ENCODE data around the gene CD151. TPM values are rescaled to one million over a fixed set of nuclear protein-coding genes. Genes with fewer than 3 reads are reported as not detected.

Gene CD151
- polyA plus RNA-seq, 4 donors: 194 to 242 (median 203) TPM

DNA sequence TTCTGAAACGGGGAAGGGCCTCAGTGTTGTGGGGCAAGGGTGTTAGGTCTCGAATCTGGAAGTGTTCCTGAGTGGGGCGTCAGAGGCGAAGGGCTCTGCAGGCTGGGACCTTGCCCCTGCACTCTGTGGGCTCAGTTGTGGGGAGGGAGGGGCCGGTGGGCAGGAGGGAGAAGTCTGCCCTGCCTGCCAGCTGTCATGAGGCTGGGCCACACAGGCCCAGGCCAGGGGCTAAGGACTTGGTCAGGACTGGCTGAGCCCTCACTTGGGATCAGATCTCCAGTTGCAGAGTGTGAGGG is 4.9 kb upstream of the CD151 start, which contains the start of gene CRACR2B:
Gene CRACR2B (plus strand): TSS at position 23 of the 296 bp plus-strand sequence. CDS start 689 bp downstream, outside the sequence.
- DNase-seq (ENCODE audit: low read depth in 4 of 4, low spot score in 3 of 4): no peak

DNA sequence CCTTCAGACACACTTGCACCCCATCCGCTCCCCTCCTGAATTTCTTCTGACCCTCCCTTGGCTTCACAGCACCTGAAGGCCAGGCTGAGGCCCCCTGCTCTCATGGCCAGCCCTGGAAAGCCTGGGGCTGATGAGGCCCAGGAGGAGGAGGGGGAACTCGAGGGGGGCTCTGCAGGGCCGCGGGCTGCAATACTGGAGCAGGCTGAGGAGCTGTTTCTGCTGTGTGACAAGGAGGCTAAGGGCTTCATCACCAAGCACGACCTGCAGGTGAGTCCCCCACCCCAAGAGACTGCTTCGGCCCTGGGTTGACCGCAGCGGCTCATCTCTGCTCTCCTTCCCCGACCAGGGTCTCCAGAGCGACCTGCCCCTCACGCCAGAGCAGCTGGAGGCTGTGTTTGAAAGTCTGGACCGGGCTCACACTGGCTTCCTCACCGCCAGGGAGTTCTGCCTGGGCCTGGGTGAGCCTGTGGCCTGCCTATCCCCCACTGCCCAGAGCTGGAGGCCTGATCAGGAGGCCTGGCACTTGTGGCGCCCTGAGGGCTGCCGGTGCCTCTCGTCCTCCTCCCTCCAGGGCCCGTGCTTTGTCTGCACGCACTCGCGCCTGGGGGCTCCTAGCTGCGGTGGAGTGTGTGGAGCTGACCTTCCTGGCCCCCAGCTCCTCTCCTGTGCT is 4.1 kb upstream of the CD151 start:
- no peak for DNase-seq (ENCODE audit: low read depth in 4 of 4, low spot score in 3 of 4)

DNA sequence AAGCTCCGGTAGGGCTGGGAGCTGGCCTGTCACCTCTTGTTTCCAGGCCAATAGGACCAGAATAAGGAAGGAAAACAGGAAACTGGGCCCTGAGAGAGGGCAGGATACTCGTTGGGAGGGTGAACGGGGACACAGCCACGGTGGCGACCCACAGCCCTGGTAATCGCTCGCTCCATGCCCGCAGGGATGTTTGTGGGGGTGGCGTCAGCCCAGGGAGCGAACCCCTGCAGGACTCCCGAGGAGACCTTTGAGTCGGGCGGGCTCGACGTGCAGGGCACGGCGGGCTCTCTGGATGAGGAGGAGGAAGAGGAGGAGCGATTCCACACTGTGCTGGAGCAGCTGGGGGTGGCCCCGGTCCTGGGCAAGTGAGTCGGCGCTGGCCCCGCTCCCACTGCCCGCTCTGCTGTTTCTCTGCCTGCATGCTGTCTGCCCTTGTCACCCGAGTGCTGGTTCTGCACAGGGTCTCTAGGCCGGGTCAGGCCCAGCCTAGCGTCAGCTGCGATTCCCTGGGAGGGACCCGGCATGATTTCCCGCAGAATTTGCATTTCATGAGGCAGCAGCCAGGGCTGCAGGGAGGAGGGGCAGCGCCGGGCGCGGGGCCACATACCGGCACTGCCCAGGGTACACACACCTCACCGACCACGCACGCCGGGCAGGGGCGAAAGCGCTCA is 3.4 kb upstream of the CD151 start:
- DNase-seq (ENCODE audit: low read depth in 4 of 4, low spot score in 3 of 4): no peak

DNA sequence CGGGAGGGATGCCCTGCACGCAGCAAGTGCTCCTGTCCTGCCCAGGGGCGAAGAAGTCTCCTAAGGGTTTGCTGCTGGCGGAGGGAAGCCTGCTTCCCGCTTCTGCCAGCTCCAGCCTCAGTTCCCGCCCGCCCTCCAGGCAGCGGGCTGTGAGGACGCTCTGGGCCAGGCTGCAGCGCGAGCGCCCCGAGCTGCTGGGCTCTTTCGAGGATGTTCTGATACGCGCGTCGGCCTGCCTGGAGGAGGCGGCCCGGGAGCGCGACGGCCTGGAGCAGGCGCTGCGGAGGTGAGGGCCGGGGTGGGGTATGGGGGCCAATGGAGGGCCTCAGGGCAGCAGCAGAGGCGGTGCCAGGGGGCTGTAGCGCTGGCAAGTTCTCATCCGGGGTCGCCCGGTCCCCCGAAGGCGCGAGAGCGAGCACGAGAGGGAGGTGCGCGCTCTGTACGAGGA is 2.9 kb upstream of the CD151 start:
- no peak for DNase-seq (ENCODE audit: low read depth in 4 of 4, low spot score in 3 of 4)

DNA sequence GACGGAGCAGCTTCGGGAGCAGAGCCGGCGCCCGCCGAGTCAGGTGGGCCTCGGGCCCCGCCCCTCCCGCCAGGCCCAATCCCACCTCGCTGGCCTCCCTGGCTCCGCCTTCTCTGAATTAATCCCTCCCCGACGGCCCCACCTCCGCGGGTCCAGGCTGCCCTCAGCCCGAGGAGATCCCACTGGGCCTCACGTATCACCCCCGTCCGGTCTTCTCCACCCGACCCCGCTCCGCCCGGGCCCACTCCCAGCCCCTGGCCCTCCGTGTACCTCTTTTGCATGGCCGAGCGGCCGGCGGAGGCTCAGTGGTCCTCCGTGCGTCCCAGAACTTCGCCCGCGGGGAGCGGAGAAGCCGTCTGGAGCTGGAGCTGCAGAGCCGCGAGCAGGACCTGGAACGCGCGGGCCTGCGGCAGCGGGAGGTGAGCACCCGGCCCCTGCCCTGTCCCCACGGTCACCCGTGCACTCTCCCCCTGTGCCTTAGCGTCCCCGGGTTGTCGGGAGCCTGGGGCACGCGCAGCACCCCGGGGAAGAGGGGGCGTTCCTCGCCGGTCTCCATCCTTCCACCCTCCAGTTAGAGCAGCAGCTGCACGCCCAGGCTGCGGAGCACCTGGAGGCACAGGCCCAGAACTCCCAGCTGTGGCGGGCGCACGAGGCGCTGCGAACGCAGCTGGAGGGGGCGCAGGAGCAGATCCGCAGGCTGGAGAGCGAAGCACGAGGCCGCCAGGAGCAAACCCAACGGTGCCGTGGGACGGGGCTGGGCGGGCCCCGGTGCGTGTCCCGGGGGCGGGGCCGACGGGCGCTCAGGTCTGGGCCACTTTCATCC is 2.2 kb upstream of the CD151 start:
- no peak for DNase-seq (ENCODE audit: low read depth in 4 of 4, low spot score in 3 of 4)

DNA sequence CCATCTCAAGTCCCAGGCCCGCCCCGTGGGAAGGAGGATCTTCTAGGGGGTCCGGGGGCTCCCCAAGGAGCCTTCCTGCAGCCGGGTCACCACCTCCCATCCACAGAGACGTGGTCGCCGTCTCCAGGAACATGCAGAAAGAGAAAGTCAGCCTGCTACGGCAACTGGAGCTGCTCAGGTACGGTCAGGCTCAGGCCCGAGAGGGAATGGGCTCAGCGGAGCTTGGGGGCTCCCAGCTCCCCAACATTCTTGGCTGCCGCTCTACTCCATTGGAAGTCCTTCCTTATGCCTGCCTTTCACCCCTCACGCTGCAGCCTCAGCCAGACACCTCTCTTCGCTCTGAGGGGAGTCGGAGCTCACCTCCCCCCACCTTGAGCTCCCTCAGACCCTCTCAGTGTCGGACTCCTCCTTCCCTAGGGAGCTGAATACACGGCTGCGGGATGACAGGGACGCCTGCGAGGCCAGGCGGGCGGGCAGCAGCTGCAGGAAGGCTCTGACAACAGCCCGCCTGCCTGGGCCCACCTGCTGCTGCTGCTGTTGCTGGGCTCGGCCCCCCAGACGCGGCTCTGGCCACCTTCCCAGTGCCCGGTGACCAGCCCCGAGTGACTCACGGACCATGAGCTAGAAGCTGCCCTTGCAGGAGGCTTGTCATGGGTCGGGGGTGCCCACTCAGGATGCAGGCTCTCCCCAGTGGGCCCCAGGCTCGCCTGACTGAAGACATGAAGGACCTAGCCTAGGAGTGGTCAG is 1.5 kb upstream of the CD151 start:
- no peak for DNase-seq (ENCODE audit: low read depth in 4 of 4, low spot score in 3 of 4)

DNA sequence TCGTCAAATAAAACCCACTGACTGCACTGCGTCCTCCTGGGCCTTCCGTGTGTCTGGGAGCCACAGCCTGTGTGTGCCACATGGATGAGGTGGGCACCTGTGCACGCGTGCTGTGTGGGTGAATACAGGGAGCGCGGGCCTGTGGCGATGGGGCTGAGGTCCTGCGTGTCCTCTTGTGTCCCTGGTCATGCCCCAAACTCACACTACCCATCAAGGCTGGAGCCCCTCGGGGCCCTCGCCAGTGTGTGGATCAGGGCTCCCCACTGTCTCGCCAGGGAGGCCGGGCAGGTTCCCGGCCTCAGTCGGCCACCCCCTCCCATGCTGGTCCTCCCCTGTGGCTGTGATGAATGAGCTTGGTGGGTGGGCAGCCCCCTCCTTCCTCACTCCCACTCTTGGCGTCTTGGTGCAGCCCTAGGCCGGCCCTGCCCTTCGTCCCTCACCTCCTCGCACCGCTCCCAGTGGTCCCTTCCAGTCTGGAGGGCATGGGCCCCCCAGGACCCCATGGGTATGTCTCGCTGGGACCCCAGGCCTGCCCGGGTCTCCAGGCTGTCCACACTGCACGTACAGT is 707 bp upstream of the CD151 start:
- DNase-seq (ENCODE audit: low read depth in 4 of 4, low spot score in 3 of 4): no peak

DNA sequence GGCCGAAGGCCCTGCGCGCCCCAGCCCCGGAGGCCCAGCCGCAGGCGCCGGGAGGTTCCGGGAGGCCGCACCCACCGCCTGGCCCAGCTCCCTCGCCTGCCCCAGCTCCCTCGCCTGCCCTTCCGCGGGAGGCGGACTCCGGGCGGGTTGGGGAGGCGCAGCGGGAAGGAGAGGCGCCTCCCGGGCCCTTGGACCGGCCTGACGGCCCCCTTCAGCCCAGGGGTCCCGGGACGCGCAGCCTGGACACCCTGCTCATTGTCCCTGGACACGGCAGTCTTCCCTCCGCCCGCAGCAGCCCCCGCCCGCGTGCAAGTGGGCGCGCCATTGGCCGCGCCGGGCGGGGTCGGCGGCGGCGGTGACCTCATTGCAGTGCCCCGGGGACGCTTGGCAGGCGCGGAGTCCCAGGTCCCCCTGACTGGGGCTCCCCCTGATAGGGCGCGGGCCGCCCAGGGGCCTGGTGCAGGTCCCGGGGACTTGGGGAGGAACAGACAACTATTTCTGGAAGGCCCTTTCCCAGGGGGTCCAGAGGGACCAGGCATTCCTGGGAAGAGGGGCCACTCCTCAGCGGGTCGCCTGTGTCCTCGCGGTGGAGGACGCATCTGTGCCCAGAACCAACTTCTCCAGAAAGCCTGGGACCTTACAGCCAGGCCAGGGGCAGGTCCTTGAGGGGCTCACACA is 501 bp downstream of the CD151 start:
- no peak for DNase-seq (ENCODE audit: low read depth in 4 of 4, low spot score in 3 of 4)

DNA sequence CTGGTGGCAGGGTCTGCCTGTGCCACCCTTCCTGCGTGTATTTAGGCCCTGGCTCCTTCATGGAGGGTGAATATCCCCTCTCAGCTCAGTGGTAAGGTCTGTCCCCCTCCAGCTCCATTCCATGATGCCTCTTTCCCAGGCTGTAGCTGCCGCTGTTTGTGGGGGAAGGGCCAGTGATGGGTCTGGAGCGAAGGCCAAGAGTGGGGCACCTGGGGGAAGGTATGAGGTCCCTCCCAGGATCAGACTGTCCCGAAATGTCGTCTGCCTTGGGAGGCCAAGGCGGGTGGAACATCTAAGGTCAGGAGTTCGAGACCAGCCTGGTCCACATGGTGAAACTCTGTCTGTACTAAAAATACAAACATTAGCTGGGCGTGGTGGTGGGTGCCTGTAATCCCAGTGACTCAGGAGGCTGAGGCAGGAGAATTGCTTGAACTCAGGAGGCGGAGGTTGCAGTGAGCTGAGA is 1.1 kb downstream of the CD151 start:
- DNase-seq (ENCODE audit: low read depth in 4 of 4, low spot score in 3 of 4): no peak

DNA sequence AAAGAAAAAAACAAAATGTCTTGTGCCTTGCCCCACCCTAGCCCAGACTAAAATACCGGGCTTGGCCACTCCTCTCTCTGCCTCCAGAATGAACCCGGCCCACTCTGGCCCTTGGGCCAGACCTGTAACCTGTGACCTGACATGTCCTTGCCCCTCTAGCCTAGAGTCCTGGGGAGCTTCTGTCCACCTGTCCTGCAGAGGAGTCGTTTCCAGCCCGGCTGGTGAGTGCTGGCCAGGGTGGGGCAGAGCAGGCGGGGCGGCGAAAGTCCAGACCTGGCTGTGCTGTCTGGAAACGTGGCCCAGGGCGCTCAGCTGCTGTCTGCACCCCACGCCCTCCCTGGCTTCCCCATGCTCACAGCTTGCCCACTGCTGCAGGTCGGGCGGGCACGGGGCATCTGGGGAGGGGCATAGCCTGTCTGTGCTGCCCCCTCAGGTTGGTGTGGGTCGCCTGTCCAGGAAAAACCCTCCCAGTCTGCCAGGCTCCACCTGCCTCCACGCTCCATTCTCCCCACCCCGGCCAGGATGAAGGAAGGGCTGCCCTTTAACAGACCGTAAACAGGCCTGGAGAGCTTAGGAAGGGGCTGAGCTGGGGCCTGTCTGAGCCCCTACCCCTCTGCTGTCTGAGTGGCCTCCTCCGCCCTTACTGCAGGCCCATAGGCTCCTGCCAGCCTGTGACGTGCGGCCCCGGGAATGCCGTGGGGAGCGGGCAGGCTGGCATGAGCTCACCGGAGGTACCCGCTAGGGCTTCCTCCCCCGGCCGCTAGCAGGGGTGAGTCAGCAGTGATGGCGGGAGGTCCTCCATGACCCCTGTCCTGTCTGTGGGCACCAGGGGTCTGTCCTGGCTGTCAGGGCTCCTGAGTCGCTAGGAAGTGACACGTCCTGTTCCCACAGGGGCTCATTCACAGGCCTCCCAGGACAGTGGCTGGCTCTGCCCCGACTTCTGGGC is 1.9 kb downstream of the CD151 start:
- DNase-seq (ENCODE audit: low read depth in 4 of 4, low spot score in 3 of 4): no peak

DNA sequence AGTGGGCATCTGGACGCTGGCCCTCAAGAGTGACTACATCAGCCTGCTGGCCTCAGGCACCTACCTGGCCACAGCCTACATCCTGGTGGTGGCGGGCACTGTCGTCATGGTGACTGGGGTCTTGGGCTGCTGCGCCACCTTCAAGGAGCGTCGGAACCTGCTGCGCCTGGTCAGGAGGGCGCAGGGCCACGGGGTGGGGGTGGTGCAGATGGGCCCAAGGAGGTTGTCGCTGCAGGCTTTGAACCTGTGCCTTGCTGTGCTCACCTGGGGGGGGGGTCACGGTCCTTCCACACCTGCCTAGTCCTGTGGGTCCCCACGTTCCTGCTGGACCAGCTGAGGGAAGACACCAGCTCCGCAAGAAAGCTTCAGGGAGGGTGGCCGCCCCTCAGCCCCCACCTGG is 3.5 kb downstream of the CD151 start:
- DNase-seq (ENCODE audit: low read depth in 4 of 4, low spot score in 3 of 4): no peak

DNA sequence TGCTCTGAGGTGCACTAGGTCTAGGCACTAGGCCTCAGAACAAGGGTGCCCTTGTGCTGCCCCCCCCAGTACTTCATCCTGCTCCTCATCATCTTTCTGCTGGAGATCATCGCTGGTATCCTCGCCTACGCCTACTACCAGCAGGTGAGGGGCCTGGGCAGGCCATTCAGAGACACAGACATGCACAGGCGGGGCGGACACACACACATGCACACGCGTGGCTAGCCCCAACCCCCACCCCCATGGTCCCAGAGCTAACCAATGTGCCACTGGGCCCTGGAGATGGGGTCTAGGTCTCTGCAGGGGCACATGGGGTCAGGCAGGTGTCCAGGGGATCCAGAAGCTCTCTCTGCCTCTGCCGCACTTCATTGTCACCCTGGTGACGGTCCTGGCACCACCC is 3.9 kb downstream of the CD151 start:
- no peak for DNase-seq (ENCODE audit: low read depth in 4 of 4, low spot score in 3 of 4)

DNA sequence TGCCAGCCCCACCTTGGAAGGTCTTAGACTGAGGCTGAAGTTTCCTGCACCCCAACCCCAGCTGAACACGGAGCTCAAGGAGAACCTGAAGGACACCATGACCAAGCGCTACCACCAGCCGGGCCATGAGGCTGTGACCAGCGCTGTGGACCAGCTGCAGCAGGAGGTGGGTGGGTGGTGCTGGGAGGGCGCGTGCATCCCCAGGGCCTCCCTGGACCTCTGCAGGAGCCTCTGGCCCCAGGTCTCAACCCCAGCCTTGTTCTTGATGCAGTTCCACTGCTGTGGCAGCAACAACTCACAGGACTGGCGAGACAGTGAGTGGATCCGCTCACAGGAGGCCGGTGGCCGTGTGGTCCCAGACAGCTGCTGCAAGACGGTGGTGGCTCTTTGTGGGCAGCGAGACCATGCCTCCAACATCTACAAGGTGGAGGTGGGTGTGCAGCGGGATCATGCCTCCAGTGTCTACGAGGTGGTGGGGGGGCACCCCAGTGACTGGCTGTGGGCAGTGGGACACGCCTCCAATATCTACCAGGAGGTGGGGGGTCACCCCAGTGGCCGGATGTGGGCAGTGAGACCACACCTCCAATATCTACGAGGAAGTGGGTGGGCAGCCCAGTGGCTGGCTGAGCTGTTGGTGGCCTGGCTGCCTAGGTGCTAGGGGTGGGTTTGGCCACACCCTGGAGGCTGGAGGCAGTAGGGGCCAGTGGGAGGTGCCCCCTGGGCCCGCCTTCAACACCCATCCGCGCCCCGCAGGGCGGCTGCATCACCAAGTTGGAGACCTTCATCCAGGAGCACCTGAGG is 4.6 kb downstream of the CD151 start:
- no peak for DNase-seq (ENCODE audit: low read depth in 4 of 4, low spot score in 3 of 4)

DNA sequence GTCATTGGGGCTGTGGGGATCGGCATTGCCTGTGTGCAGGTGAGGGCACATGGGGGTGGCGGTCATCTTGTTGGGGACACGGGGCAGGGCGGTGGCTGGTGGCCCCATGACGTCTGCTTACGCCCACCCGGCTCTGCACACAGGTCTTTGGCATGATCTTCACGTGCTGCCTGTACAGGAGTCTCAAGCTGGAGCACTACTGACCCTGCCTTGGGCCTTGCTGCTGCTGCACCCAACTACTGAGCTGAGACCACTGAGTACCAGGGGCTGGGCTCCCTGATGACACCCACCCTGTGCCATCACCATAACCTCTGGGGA is 5.2 kb downstream of the CD151 start:
- DNase-seq (ENCODE audit: low read depth in 4 of 4, low spot score in 3 of 4): no peak

DNA sequence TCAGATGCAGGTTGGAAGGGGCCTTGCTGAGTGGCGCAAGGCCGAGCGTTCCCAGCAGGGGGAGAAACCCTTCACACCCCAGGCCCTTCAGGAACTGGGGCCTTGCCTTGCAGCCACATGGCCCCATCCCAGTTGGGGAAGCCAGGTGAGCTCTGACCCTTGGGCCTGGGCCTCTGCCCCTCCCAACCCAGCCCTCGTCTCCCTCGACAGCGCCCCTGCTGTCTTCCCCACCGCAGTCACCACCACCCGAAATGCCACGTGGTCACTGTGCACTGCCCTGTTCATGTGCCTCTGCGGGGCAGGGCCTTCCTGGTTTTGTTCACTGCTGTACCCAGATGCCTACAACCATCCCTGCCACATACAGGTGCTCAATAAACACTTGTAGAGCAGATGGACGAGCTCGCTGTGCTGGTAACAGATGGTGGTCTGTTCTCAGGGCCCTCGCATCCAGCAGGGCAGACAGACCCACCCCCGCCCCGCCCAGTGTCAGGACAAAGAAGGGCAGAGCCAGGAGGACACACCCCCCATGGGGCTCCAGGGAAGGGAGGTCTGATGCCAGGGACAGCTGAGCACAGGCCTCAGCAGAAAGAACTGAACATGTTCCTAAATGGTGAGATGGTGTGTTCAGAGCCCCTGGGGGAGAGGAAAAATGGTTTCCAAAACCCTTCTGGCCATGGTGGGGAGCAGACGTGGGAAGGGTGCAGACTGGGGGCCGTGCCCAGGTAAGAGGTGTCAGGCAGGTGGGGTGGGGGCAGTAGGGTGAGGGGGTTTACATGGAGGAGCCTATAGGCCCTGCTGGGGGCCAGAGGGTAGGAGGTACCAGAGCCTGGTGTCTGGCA is 5.9 kb downstream of the CD151 start:
- DNase-seq (ENCODE audit: low read depth in 4 of 4, low spot score in 3 of 4): no peak

DNA sequence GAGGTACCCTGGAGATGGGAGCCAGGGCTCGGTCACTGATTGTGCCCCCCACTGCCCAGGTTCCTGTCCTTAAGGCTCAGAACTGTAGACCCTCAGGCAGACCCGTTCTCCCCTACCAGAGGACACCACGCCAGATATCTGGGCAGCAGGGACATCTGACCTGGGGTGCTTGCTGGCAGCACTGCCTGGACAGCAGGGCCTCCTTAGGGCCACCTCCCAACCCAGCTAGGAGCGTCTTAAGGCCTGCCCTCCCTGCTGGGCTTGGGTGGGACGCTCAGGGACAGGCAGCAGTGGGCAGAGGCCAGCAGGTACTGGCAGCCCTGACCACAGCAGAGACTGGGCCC is 6.5 kb downstream of the CD151 start:
- DNase-seq (ENCODE audit: low read depth in 4 of 4, low spot score in 3 of 4): no peak

DNA sequence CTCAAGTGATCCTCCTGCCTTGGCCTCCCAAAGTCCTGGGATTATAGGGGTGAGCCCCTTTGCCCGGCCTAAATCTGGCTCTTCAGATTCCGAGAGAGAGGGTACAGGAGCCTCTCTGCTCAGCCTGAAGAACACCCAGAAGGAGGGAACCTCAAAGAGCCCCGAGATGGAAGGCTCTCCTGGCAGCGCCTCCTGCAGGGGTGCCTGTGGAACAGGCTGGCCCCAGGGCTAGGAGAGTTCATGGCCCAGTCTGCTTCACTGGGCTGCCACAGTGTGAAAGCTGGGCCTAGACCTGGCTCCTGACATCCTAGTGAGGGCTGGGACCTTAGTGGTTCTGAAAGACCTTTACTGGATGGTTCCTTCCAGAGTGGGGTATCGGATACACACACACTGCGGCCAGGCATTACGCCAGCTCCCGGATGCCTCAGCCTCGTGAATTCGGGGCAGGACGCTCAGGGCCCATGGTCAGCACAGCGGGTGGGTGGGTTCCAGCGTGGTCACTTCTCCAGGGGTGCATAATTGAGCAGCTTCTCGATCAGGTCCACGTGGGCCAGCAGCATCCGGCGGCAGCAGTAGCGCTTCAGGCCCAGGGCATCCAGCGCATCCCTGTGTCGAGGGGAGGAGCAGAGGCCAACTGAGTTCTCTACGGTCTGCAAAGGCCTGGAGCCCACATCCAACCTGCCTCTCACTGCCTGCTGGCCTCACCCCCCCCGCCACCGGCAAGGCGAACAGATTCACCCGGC is 7.3 kb downstream of the CD151 start:
- no peak for DNase-seq (ENCODE audit: low read depth in 4 of 4, low spot score in 3 of 4)
